Ascending aorta (tissue), 2 donors: ENCODE data around the gene ZNF575. TPM values are rescaled to one million over a fixed set of nuclear protein-coding genes. Genes with fewer than 3 reads are reported as not detected.
A peak's percentile ranks its signal among the peaks of the same experiment; 100 is the strongest.

Source experiments
- DNase-seq, 2 donors: peaks; one replicate each; pipeline ENCODE4 v3.0.0-alpha.2; 2019; ENCODE audit warnings: low spot score in 2 of 2
- H3K27ac ChIP-seq, 2 donors: fragments of 200-600 bp; sonication (generic); one replicate each; pipeline ENCODE4 v1.5.1; 2016 to 2017; ENCODE audit warnings: mild to moderate bottlenecking in 1 of 2
- H3K27me3 ChIP-seq: fragments of 200-600 bp; sonication (generic); one replicate; pipeline ENCODE4 v1.5.1; 2017
- H3K36me3 ChIP-seq, 2 donors: fragments of 200-600 bp; sonication (generic); one replicate each; pipeline ENCODE4 v1.5.1; 2016
- H3K4me1 ChIP-seq, 2 donors: fragments of 200-600 bp; sonication (generic); one replicate each; pipeline ENCODE4 v1.5.1; 2016 to 2017; ENCODE audit warnings: mild to moderate bottlenecking in 1 of 2
- H3K4me3 ChIP-seq, 2 donors: fragments of 200-600 bp; sonication (generic); one replicate each; pipeline ENCODE4 v1.5.1; 2016 to 2017; ENCODE audit warnings: mild to moderate bottlenecking in 1 of 2
- H3K9me3 ChIP-seq, 2 donors: fragments of 200-600 bp; sonication (generic); one replicate each; pipeline ENCODE4 v1.5.1; 2016
- CTCF ChIP-seq, 3 experiments: fragments of 200-600 bp in 2 of 3; fragments of 450-650 bp in 1 of 3; sonication (generic) in 2 of 3; IDR thresholded peaks; one replicate each; pipeline ENCODE4 v1.5.1; 2016 to 2019; ENCODE audit warnings: antibody characterized with exemption in 3 of 3, mild to moderate bottlenecking in 1 of 3, moderate library complexity in 1 of 3
- intact Hi-C: fragments of 100-400 bp; cut with DNase I; formaldehyde crosslinking; loops from one replicate; pipeline ENCODE4 v1.15.1; 2023
- total RNA-seq: library from RNA; depleted of rRNA; stranded (reverse); fragments of >200 nt; gene quantifications from one replicate; pipeline ENCODE4 v1.1.0, GENCODE V29; 2016

Gene ZNF575
- total RNA-seq, 1 donor from 2014 or later = not detected

GRCh38 chr19:43504426-43505185 lies 28.4 kb upstream of the ZNF575 start, which contains the start of gene PHLDB3:
TSS of gene PHLDB3 (minus strand) at chr19:43504746. CDS start at chr19:43504118, 628 bp downstream.
- peak within 1 kb of the TSS; percentile 87 for H3K27ac ChIP-seq
- peaks cover 5 to 14% of the 10 kb centered on the region in 2 donors for H3K36me3 ChIP-seq
- peak within 1 kb of the TSS; percentile 75 to 78 for H3K4me3 ChIP-seq
- peaks cover 3 to 8% of the 10 kb centered on the region in 2 donors for H3K4me1 ChIP-seq
- no peaks in the 10 kb centered on the region for H3K9me3 ChIP-seq
- H3K27me3 ChIP-seq = no peaks in the 10 kb centered on the region
- peak in 1 of 3 experiments; percentile 7 for TF ChIP-seq CTCF (IDR thresholded peaks at IDR 0.05)
- intact Hi-C loops = loop anchor here (1.0 to 2.0 kb wide), 5 partner anchors 22 to 57 kb away; partner anchors contain the start of genes ETHE1 and ZNF575
- peak in 1 of 2 donors; percentile 69 for DNase-seq

- H3K4me3 ChIP-seq = peak overlapping the region; percentile 75 to 78
- no peaks in the 10 kb centered on the region for H3K9me3 ChIP-seq
- peaks cover 10 to 14% of the 10 kb centered on the region in 2 donors for H3K36me3 ChIP-seq
- TF ChIP-seq CTCF (IDR thresholded peaks at IDR 0.05) = no peak
- DNase-seq = no peak
- H3K27ac ChIP-seq = peak overlapping the region; percentile 87
- no peaks in the 10 kb centered on the region for H3K27me3 ChIP-seq
- intact Hi-C loops = loop anchor here (2.0 kb wide), 1 partner anchor 22 kb away; the partner anchor contains the start of gene ETHE1
- H3K4me1 ChIP-seq = peaks cover 3 to 8% of the 10 kb centered on the region in 2 donors
Measured at GRCh38 chr19:43505186-43505456, 27.9 kb upstream of the ZNF575 start.

DNA sequence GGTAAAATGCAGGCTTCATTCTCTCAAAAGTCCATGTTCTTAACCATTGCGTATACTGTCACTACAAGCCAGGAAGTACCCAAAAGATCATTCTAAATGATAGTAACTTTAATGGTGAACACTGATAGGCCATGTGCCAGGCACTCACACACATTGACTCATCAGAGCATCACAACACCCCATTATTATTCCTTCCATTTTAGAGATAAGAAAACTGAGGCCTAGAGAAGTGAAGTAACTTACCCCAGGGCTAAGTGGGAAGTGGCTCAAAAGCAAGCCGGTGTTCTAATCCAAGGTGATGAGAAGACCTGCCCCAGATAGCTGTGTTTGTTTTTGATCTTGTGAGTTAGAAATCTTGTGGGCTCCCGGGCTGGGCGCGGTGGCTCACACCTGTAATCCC lies 27.0 kb upstream of the ZNF575 start:
- Histone ChIP-seq H3K27ac (no peak overlapping the region), H3K9me3 (no peaks in the 10 kb centered on the region), H3K4me3 (no peak overlapping the region), H3K27me3 (no peaks in the 10 kb centered on the region), H3K4me1 (peaks cover 3 to 8% of the 10 kb centered on the region in 2 donors), H3K36me3 (peaks cover 17 to 19% of the 10 kb centered on the region in 2 donors)
- intact Hi-C loops = loop anchor here (2.0 kb wide), 1 partner anchor 21 kb away; the partner anchor contains the start of gene ETHE1
- DNase-seq = no peak
- TF ChIP-seq CTCF (IDR thresholded peaks at IDR 0.05) = no peak

GRCh38 chr19:43506629-43507028 lies 26.4 kb upstream of the ZNF575 start:
- H3K27ac ChIP-seq = no peak overlapping the region
- TF ChIP-seq CTCF (IDR thresholded peaks at IDR 0.05) = no peak
- no peak for DNase-seq
- H3K4me1 ChIP-seq = peaks cover 3 to 8% of the 10 kb centered on the region in 2 donors
- H3K4me3 ChIP-seq = no peak overlapping the region
- H3K36me3 ChIP-seq = peaks cover 17 to 24% of the 10 kb centered on the region in 2 donors
- no peaks in the 10 kb centered on the region for H3K27me3 ChIP-seq
- H3K9me3 ChIP-seq = no peaks in the 10 kb centered on the region
- intact Hi-C loops = no loop called here

GRCh38 chr19:43507880-43508279 lies 25.1 kb upstream of the ZNF575 start:
- no peak for TF ChIP-seq CTCF (IDR thresholded peaks at IDR 0.05)
- Histone ChIP-seq H3K27me3 (no peaks in the 10 kb centered on the region), H3K36me3 (peaks cover 17 to 24% of the 10 kb centered on the region in 2 donors), H3K4me3 (no peak overlapping the region), H3K9me3 (no peaks in the 10 kb centered on the region), H3K27ac (no peak overlapping the region), H3K4me1 (peaks cover 3 to 8% of the 10 kb centered on the region in 2 donors)
- no peak for DNase-seq
- intact Hi-C loops = no loop called here
